ENCODE measurements around the gene MYOT. TPM values are rescaled to one million over a fixed set of nuclear protein-coding genes. Genes with fewer than 3 reads are reported as not detected.

Gene MYOT
- total and polyA plus RNA-seq, 2 experiments from 2014 or later = not detected

- no peaks in the 10 kb centered on the region for H3K36me3 ChIP-seq
- H3K4me3 ChIP-seq = no peak overlapping the region
- TF ChIP-seq CTCF (IDR thresholded peaks at IDR 0.05; ENCODE audit: low read depth, low read length) = no peak
- H3K9me3 ChIP-seq (ENCODE audit: low read depth) = no peaks in the 10 kb centered on the region
- no peaks in the 10 kb centered on the region for H3K27me3 ChIP-seq
- no peaks in the 10 kb centered on the region for H3K4me1 ChIP-seq (ENCODE audit: low read depth)
- no peak overlapping the region for H3K27ac ChIP-seq
- DNase-seq (ENCODE audit: low read depth in 1 of 2, low spot score in 1 of 2) = no peak
Measured at GRCh38 chr5:137880313-137880712, 12.7 kb downstream of the MYOT start.

- no peak overlapping the region for H3K4me3 ChIP-seq
- H3K9me3 ChIP-seq (ENCODE audit: low read depth) = no peaks in the 10 kb centered on the region
- H3K36me3 ChIP-seq = no peaks in the 10 kb centered on the region
- no peaks in the 10 kb centered on the region for H3K27me3 ChIP-seq
- no peak for TF ChIP-seq CTCF (IDR thresholded peaks at IDR 0.05; ENCODE audit: low read depth, low read length)
- DNase-seq (ENCODE audit: low read depth in 1 of 2, low spot score in 1 of 2) = no peak
- peaks cover 12% of the 10 kb centered on the region for H3K4me1 ChIP-seq (ENCODE audit: low read depth)
- no peak overlapping the region for H3K27ac ChIP-seq
Measured at GRCh38 chr5:137887831-137888230, 20.2 kb downstream of the MYOT start.

GRCh38 chr5:137888466-137888862, 20.8 kb downstream of the MYOT start:
- no peak for DNase-seq (ENCODE audit: low read depth in 1 of 2, low spot score in 1 of 2)
- Histone ChIP-seq H3K4me3 (no peak overlapping the region), H3K9me3 (ENCODE audit: low read depth) (no peaks in the 10 kb centered on the region)

GRCh38 chr5:137888863-137889759, 21.5 kb downstream of the MYOT start, which contains the start of gene PKD2L2:
Gene PKD2L2, plus strand, starts transcription at chr5:137889457. Its CDS starts 35 bp downstream, at chr5:137889492.
- H3K9me3 ChIP-seq (ENCODE audit: low read depth) = no peaks in the 10 kb centered on the region
- peak; percentile 8 for TF ChIP-seq CTCF (IDR thresholded peaks at IDR 0.05; ENCODE audit: low read depth, low read length)
- peaks cover 12% of the 10 kb centered on the region for H3K4me1 ChIP-seq (ENCODE audit: low read depth)
- no peaks in the 10 kb centered on the region for H3K36me3 ChIP-seq
- H3K4me3 ChIP-seq = no peak within 1 kb of the TSS
- H3K27ac ChIP-seq = peak within 1 kb of the TSS; percentile 48
- no peaks in the 10 kb centered on the region for H3K27me3 ChIP-seq
- DNase-seq (ENCODE audit: low read depth in 1 of 2, low spot score in 1 of 2) = peak; percentile 60 to 96

More at GRCh38 chr5:137888466-137888862, 20.8 kb downstream of the MYOT start:
- no peaks in the 10 kb centered on the region for H3K36me3 ChIP-seq
- TF ChIP-seq CTCF (IDR thresholded peaks at IDR 0.05; ENCODE audit: low read depth, low read length) = no peak
- no peaks in the 10 kb centered on the region for H3K27me3 ChIP-seq
- peak overlapping the region; percentile 48 for H3K27ac ChIP-seq
- H3K4me1 ChIP-seq (ENCODE audit: low read depth) = peaks cover 12% of the 10 kb centered on the region

GRCh38 chr5:137890845-137891244, 23.2 kb downstream of the MYOT start:
- Histone ChIP-seq H3K4me1 (ENCODE audit: low read depth) (peaks cover 12% of the 10 kb centered on the region), H3K4me3 (no peak overlapping the region), H3K27ac (no peak overlapping the region), H3K27me3 (no peaks in the 10 kb centered on the region), H3K9me3 (ENCODE audit: low read depth) (no peaks in the 10 kb centered on the region), H3K36me3 (no peaks in the 10 kb centered on the region)
- TF ChIP-seq CTCF (IDR thresholded peaks at IDR 0.05; ENCODE audit: low read depth, low read length) = no peak
- DNase-seq (ENCODE audit: low read depth in 1 of 2, low spot score in 1 of 2) = no peak
